Stromal cell of bone marrow (primary cell): ENCODE measurements around the gene UBR4.
"Not testable (repeated sequence)": the region's sequence is repeated elsewhere in the genome, so short reads cannot be mapped to it uniquely, and the experiment has no call there.

Experiments
- DNase-seq: peaks from one replicate; pipeline ENCODE4 v3.0.0-alpha.2; 2012; ENCODE audit warnings: low read depth

Gene UBR4

DNA sequence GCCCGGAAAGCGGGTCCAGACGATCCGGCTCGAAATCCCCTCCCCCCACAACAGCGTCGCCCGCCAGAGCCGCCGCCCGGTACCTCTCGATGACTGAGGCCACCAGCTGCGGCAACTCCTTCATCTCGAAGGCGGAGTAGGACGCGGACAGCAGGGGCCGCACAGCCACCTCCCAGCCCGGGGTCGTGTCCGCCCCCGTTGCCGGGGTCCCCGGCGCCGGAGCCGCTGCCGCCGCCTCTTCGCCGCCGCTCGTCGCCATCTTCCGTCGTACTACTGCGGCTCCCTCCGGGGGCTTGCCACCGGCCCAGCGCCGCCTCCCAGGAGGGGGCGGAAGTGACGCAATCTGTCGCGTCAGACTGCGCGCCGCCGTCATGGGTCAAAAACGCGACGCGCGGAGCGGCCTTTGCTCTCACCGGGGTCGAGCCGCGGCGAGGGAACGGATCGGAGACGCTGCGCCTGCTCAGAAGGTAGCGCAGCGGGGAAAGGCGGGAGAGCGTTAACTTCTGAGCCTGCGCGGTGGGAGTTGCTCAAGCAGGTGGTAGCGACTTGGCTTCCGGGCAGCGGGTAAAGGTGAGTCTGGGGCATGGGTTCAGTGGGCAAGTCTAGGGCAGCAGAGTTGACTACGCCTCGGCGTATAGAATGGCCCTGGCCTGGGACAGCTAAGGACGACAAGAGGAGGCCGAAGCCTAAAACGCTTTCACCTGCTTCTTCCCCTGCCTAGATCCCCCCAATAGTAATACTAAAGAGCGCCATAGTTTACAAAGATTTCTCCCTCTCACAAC lies at the start of gene UBR4:
TSS of gene UBR4 (minus strand) at position 277 of the 782 bp plus-strand sequence. CDS start at position 259, 18 bp downstream.
- DNase-seq = peak; percentile 86

DNA sequence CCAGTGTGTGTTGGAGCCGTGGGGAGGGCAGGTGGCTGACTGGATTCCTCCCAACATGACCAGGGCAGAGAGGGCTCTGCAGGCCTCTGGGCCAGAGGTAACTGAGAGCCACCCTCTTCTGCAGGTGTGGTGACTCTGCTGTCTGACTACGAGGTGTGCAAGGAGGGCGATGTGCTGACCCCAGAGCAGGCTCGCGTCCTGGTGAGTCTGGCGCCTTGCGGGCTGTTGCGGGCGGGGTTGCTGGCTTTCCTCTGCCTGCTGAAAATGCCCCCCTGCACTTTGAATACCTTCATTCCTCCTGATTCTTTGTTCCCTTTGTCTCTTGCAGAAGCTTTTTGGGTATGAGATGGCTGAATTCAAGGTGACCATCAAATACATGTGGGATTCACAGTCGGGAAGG lies 48.3 kb upstream of the UBR4 start:
- no peak for DNase-seq

DNA sequence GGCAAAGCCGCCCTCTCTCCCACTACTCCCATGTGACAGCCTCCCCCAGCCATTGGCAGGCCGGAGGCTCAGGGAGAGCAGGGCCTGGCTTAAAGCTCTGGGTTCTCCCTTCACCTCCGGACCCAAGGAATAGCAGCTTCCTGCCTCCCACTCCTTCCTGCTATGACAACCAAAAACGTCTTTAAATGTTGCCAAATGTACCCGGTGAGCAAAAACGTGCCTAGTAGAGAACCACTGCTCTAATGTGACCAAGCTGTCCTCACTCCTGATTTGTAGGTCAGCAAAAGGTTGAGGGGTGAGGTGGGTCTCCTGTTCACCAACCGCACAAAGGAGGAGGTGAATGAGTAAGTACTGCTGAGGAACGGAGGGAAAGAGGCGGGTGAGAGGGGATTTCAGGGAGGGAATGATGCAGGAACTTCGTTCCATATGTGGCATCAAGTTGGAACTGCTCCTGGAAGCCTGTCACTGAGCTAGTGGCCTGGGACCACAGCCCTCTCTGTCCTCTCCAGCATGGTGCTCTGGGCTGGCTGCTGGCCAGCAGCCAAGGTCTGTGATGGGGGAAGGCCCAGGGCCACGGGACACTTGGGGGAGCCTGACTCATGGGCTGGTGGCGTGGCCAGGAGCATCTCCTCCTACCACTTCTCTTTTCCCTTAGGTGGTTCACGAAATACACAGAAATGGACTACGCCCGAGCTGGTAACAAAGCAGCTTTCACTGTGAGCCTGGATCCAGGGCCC lies 47.3 kb upstream of the UBR4 start:
- no peak for DNase-seq

DNA sequence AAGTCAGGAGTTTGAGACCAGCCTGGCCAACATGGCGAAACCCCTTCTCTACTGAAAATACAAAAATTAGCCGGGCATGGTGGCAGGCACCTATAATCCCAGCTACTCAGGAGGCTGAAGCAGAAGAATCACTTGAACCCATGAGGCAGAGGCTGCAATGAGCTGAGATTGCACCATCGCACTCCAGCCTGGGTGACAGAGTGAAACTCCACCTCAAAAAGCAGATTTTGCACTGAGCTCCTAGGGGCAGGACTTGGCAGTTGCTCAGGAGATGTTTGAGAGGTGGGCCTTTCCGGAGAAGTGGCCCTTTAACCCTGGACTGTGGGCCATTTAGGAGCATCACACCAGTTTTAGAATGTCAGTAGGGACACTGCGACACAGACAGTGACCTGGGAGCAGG lies 46.2 kb upstream of the UBR4 start:
- DNase-seq = not testable (repeated sequence)

DNA sequence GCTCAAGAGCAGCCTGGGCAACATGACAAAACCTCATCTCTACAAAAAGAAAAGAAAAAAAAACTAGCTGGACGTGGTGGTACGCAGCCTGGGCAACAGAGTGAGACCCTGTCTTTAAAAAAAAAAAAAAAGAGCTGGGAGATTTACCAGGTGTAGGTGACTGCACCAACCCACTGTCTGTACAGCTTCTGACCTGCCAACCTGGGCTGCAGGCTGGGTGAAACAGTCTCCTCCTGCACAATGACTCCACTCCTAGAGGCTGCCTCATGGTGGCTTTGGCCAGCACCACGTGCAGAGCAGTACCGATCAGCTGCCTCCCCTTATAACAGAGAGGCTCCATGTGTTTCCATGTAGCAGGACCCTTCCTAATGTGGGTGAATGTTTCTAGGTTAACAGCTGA lies 45.2 kb upstream of the UBR4 start:
- DNase-seq = no peak

DNA sequence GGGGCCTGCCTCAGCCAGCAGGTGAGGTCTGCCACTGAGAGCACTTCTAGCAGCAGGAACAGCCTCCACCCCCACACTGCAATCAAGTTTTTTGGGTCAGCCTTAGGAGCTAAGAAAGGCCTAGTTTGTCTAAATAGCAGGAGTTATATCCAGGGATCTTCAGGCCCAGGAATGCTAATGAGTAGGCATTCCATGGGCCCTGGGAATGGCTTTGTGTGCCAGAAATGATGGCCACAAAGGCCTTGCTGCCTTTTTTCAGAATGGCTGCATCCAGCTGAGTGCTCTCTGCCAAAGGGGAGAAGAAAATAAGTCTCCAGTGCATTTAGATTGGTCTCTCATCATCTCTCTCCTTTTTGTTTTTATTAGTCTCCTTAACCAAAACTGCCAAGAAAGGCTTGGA lies 44.4 kb upstream of the UBR4 start:
- no peak for DNase-seq

DNA sequence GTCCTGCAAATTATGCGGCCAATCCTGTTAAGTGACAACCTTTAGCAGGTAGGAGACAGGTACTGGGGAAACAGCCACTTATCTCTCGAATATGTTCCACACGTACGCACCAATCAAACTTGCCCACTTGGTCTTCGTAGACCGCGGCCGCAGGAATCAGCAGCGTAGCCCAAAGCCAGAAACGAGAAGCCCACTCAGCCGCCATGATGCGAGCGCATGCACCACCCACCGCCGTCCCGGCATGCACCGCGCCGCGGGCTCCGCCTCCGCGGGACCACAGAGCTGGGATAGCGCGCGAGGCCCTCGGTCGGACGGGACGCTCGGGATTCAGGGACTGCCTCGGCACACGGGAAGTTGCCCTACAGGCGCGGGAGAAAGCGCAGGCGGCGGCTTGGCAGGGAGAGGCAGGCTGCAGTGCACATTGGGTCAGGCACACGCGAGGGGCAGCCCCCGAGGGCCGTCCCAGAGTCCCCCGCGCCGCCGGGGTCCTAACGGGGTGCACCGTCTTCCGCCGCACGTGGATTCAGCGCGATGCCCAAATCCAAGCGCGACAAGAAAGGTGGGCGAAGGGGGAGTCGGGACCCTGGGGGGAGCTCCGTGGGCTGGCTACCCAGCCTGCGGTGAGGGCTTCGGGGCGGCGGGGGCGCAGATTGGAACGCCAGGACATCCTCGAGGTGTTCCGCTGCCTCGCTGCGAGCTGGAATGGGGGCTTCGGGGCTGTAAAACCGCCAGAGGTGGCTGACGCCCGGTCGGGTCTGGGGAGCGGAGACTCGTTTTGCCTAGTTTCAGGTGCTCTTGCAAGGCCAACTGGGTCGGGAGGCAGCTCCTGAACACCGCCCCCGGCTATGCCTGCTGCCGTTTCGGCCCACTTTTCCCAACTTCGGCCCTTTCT lies 41.5 kb upstream of the UBR4 start, which contains the start of the genes EMC1 and MRTO4:
TSS of gene EMC1 (minus strand) at position 220 of the 892 bp plus-strand sequence. CDS start at position 205, 15 bp downstream.
TSS of gene MRTO4 (plus strand) at position 501 of the 892 bp plus-strand sequence. CDS start at position 532, 31 bp downstream.
- DNase-seq = peak; percentile 65

DNA sequence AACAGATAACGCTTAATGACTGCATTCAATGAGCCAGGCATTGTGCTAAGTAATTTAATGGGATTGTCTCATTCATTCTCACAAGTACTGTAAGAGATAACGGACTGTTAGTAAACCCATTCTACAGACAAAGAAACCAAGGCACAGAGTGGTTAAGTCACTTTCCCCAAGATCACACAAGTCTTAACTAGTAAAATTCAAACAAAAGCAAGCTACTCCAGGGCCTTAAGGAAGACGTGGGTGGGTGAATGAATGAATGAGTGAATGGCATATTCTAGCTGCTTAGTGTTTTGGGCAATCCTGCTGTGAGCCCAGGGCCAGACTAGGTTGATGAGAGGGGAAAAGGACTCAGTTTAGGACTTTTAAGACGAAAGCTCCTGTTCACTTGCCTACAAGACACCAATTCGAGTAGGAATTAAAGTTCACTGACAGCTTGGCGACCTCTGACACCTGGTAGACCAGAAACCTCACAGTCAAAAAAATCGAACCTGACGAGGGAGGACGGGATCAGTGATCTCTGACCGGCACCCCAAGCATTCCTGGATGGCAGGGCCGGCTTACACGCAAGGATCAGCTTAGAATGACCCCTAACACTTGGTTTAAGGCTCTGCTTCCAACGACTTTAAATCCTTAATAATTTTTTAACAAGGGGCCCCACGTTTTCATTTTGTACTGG lies 40.7 kb upstream of the UBR4 start:
- no peak for DNase-seq

DNA sequence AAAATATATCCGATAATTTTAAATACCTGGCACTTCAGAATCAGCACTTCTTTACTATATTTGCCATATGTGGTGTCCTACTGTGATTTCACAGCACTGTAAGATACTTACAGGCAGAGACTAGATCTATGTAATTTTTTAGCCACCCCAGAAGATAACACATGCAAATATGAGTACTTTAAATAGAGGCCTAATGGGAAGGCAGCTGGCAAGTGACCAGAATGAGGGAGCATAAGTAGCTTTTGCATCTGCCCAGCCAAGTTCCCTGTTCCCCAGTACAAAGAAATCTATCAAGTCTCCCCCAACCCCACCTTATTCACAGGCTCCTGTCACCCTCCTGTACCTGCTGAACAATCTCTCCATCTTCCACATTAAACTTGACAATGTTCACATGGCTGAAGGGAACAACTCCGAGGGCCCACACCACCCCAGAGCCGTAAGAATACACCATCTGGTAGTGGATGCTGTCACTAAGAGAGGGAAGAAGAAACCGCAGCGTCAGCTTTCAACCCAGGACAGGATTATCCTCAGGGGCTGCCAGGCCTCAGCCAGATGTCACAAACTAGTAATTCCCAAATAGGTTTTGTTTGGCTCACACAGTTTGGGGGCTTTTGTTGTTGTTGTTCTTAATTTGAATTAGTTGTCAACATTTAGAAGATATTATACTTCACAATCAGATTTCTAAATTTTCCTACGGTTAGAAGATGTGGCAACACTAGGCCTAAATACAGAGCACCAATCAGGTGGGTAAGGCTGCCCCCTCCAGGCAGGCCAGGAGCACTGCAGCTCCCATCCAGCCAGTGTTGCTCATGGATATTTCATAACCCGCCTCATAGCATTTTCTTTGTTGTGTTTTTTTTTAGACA lies 30.8 kb upstream of the UBR4 start:
- peak; percentile 61 for DNase-seq

DNA sequence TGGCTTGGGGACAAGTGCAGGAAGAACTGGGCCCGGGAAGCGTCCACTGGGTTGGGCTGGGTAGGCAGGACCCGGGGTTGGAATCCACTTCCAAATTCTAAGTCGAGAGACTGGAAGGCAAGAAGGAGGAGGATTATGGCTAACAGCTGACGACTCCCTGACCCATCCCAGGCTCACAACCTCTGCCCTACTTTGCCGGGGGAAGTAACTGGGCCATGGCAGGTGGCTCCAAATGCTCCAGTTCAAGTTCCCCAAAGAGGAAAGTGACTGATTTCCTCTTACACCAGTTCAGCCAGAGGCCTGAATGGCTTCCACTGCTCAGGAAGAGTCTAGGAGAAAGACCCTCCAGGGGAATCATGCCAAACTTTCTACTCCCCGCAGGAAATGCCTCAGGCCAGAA lies 29.8 kb upstream of the UBR4 start:
- DNase-seq = no peak

DNA sequence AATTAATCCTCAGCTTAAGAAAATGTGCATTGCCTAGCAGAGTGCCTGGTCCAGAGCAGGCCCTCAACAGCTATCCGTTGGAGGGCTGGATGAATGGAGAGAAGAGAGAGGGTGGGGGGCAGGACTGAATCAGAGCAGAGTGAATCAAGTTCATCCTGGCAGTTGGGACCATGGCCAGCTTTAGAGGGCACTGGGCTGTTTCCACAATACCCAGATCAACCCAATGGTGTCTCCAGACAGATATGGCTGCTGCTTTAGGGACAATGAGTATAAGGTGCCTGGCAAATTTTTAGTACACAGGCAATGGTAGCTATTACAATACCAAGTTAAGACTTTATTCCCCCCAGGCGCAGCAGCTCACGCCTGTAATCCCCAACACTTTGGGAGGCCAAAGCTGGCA lies 24.2 kb upstream of the UBR4 start:
- DNase-seq = no peak

DNA sequence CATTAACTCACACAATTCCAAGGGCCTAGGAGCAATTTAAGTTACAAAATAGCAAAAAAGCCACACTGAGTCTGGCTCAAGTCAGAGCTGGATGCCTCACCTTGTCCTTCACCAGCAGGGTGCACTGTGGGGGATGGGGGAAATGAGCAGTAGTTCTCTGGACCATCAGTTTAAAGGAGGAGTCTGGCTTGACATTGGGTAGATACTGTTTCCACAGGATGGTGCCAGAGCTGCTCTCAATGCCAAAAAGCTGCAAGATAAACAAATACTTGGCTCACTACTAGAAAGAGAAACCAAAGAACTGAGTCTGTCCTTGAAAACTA lies 22.4 kb upstream of the UBR4 start:
- DNase-seq = no peak

DNA sequence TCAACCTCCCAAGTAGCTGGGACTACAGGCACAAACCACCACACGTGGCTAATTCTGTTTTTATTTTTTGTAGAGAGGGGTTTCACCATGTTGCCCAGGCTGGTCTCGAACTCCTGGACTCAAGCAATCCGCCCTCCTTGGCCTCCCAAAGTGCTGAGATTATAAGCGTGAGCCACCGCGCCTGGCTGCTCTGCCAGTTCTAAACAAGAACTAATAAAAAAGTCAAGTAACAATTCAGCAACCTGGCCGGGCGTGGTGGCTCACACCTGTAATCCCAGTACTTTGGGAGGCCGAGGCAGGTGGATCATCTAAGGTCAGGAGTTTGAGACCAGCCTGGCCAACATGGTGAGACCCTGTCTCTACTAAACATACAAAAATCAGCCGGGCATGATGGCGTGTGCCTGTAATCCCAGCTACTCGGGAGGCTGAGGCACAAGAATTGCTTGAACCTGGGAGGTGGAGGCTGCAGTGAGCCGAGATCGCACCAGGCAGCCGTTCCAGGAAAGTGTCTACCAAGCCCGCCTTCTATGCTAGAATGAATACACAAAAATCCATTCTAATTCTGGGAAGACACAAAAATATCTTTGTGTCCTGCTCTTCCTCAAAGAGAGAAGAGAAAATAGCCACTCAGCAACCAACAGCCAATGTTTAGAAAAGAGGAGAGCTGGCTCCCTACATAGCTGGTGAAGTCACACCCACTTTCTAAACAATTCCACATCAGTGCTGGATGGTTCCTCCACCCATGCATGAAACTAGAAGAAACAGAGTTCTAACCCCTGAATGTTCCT lies 21.9 kb upstream of the UBR4 start:
- DNase-seq = not testable (repeated sequence)

DNA sequence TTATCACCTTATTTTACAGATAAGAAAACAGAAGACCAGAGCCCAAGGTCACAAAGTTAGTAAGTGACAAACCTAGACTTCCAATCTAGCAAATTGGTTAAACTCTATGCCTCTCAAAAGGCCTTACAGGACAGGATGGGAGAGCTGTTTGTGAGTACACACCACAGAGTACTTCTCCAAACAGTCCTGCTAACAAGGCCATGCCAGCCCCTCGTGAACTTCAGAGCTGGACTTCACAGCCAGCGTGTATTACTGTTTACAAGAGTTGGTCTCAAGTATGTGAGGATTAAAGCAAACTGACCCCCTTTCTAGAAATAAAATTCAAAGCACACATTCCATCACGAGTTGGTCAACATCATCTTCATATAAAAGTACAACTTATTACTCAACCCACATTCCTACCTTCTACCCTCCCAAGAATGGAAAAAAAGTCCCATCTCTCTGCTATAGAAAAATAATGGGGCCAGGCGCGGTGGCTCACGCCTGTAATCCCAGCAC lies 19.8 kb upstream of the UBR4 start:
- DNase-seq = no peak

DNA sequence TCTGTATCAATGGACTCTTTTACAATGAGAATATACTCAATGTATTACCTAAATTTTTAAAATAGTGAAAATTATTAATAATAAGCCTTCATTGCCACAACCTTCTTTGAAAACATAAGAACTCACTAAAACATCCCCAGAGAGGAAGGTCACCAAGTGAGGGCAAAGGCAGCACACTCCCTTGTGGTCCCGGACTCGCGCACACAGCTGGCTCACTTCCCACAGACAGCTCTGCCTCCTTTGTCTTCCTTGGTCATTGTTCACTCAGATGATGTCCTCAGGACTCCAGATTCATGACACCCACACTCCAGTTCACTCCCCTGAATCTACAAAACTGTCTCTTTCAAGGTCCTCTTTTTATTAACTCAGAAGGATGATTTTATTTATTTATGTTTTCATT lies 19.2 kb upstream of the UBR4 start:
- no peak for DNase-seq

DNA sequence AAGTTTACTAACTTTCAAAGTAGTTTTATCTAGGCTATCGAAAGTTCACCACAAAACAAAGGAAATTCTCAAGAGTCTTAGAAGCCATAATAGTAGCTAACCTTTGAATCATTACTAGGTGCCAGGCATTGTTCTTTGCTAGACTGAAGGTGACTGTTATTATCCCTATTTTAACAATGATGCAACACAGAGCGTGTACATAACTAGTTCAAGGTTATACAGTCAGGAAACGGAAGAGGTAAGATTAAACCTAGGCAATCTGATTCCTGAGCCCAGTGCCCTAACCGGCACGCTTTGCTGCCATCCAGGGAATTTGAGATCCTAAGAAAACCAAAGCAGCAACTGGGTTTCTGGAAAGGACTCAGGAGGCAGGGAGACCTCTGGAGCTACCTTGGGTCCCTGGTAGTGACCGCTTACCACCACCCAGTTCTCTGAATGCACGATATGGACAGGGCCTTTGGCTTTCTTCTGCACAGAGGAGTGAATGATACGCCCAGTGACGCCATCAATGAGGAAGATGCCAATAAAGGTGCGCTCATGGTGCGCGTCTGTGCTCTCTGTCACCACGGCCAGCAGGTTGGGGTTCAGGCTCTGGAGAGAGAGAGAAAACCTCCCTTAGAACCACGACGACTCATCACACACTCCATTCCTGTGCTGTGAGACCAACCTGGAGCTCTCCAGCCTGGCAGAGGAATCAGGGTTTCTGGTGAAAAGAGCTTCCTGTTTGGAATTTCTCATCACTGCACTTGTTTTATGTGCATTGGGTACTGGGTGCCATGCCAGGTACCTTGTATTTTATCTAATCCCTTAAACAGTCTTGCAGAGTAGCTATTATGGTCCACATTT lies 13.1 kb upstream of the UBR4 start:
- DNase-seq = no peak

DNA sequence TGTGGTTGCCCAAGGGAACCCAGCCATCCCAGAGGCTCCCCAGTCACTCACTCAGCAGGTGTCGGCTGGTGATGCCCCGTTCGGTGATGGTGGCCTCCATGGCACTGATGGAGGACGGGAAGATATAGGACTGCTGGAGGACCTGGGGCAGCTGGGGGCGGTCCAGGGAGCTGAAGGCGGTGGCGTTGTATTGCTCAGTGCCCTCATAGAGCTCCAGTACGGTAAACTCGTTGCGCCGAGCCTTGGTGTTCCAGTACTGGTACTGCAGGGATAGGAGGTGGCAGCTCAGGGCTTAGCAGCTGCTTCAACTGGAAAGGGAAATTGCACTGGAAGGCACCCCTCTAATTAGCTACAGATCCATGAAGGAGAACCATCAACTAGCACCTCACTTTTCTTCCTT lies 12.5 kb upstream of the UBR4 start:
- no peak for DNase-seq

DNA sequence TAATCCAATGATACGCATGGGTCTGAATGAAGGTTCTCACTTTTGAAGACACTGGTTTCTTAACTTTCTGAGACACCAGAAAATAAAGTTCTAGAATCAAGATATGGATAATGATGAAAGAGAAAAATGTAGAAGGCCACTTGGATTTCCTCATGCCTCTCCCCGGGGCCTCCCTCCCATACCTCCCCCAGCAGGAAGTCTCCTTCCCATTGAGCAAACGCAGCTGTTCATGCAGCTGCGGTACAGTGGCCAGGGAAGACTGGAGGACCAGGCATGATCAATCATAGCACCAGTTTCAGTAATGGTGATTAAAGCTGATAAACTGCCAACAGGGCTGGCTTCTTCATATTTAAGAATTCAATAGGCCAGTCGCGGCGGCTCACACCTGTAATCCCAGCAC lies 10.9 kb upstream of the UBR4 start:
- DNase-seq = no peak
